Astrocyte (in vitro differentiated cells and primary cell): Measurements from ENCODE around the gene ZNF268. TPM values are rescaled to one million over a fixed set of nuclear protein-coding genes. Genes with fewer than 3 reads are reported as not detected.

Source experiments
- DNase-seq: peaks from one replicate; pipeline ENCODE4 v3.0.0-alpha.2; 2010; ENCODE audit warnings: low read depth
- FAIRE-seq: peaks from 2 replicates; lab custom pipeline; 2011; peaks lifted over from hg19 to GRCh38; lab: Jason Lieb, UNC
- H2AFZ ChIP-seq: 2 replicates; pipeline ENCODE4 v1.6.0; 2012; ENCODE audit warnings: low read depth, low read length, inconsistent platforms
- H3K27ac ChIP-seq: 2 replicates; pipeline ENCODE4 v1.5.1; 2011; ENCODE audit warnings: low read depth, low read length, inconsistent platforms
- H3K27me3 ChIP-seq: 2 replicates; pipeline ENCODE4 v1.6.0; 2011; ENCODE audit warnings: low read length, inconsistent platforms; ENCODE audit not compliant: insufficient read depth
- H3K36me3 ChIP-seq: 2 replicates; pipeline ENCODE4 v1.5.1; 2011; ENCODE audit warnings: low read length, inconsistent platforms; ENCODE audit not compliant: insufficient read depth
- H3K4me1 ChIP-seq: 2 replicates; pipeline ENCODE4 v1.5.1; 2011; ENCODE audit warnings: low read length, inconsistent platforms; ENCODE audit not compliant: insufficient read depth
- H3K4me2 ChIP-seq: 2 replicates; pipeline ENCODE4 v1.6.0; 2012; ENCODE audit warnings: low read length, inconsistent platforms
- H3K4me3 ChIP-seq: 2 replicates; pipeline ENCODE4 v1.5.1; 2011; ENCODE audit warnings: low read depth, mild to moderate bottlenecking, low read length, inconsistent platforms; ENCODE audit not compliant: insufficient read depth
- H3K79me2 ChIP-seq: 2 replicates; pipeline ENCODE4 v1.6.0; 2012; ENCODE audit warnings: mild to moderate bottlenecking, low read length, inconsistent platforms; ENCODE audit not compliant: insufficient read depth
- H3K9ac ChIP-seq: 2 replicates; pipeline ENCODE4 v1.6.0; 2012; ENCODE audit warnings: mild to moderate bottlenecking, low read length, inconsistent platforms
- H3K9me3 ChIP-seq: 2 replicates; pipeline ENCODE4 v1.5.1; 2012; ENCODE audit warnings: low read depth, mild to moderate bottlenecking, low read length, inconsistent platforms; ENCODE audit not compliant: insufficient read depth
- H4K20me1 ChIP-seq: 2 replicates; pipeline ENCODE4 v1.6.0; 2012; ENCODE audit warnings: low read length, inconsistent platforms; ENCODE audit not compliant: insufficient read depth
- H3K27ac Mint-ChIP-seq: one replicate; pipeline ENCODE4 v1.8.0; 2021; ENCODE audit warnings: mild to moderate bottlenecking, mixed read lengths; ENCODE audit not compliant: unreplicated experiment
- H3K27me3 Mint-ChIP-seq: one replicate; pipeline ENCODE4 v1.8.0; 2021; ENCODE audit warnings: low read depth, mixed read lengths; ENCODE audit not compliant: unreplicated experiment
- H3K36me3 Mint-ChIP-seq: one replicate; pipeline ENCODE4 v1.8.0; 2021; ENCODE audit warnings: low read depth, mixed read lengths; ENCODE audit not compliant: unreplicated experiment
- H3K4me1 Mint-ChIP-seq: one replicate; pipeline ENCODE4 v1.8.0; 2021; ENCODE audit warnings: low read depth, mixed read lengths; ENCODE audit not compliant: unreplicated experiment
- H3K4me3 Mint-ChIP-seq: one replicate; pipeline ENCODE4 v1.8.0; 2021; ENCODE audit warnings: mild to moderate bottlenecking, moderate library complexity, mixed read lengths; ENCODE audit not compliant: unreplicated experiment
- H3K9me3 Mint-ChIP-seq: one replicate; pipeline ENCODE4 v1.8.0; 2021; ENCODE audit warnings: mild to moderate bottlenecking, mixed read lengths; ENCODE audit not compliant: unreplicated experiment
- CTCF ChIP-seq: IDR thresholded peaks from 2 replicates; pipeline ENCODE4 v1.5.1; 2011; ENCODE audit warnings: low read depth, mild to moderate bottlenecking, inconsistent platforms, low read length, moderate library complexity; ENCODE audit not compliant: insufficient read depth
- EZH2 ChIP-seq: IDR thresholded peaks from 2 replicates; pipeline ENCODE4 v1.6.1; 2012; ENCODE audit warnings: mild to moderate bottlenecking, low read length, inconsistent platforms; ENCODE audit not compliant: insufficient read depth
- total RNA-seq: library from RNA; stranded (reverse); gene quantifications from 2 replicates; pipeline ENCODE4 v1.2.1, GENCODE V29; 2021

Gene ZNF268
- total RNA-seq, 1 donor from 2014 or later, result 21.0 TPM

- Histone ChIP-seq H3K4me1 (no peaks in the 10 kb centered on the region), H3K9me3 (peaks cover 30% of the 10 kb centered on the region), H3K4me2 (no peak within 1 kb of the TSS), H3K36me3 (no peaks in the 10 kb centered on the region), H3K4me3 (no peak within 1 kb of the TSS), H3K79me2 (no peaks in the 10 kb centered on the region), H3K27ac (no peak within 1 kb of the TSS), H3K9ac (no peak within 1 kb of the TSS), H4K20me1 (no peaks in the 10 kb centered on the region), H3K27me3 (no peaks in the 10 kb centered on the region), H2AFZ (no peak within 1 kb of the TSS)
- H3K4me1 Mint-ChIP-seq, result no peaks in the 10 kb centered on the region
- H3K27ac Mint-ChIP-seq, result no peak within 1 kb of the TSS
- no peak for TF ChIP-seq EZH2
- TF ChIP-seq CTCF, result no peak
- DNase-seq (no peak), FAIRE-seq (no peak)
- no peak within 1 kb of the TSS for H3K4me3 Mint-ChIP-seq
- no peaks in the 10 kb centered on the region for H3K27me3 Mint-ChIP-seq
- no peaks in the 10 kb centered on the region for H3K36me3 Mint-ChIP-seq
- H3K9me3 Mint-ChIP-seq, result peaks cover 40% of the 10 kb centered on the region
Observed at GRCh38 chr12:133235401-133236112, 54.3 kb downstream of the ZNF268 start, which contains the start of gene ANHX. Gene ANHX (minus strand): TSS chr12:133235877. CDS start chr12:133234356, 1,521 bp downstream.

- DNase-seq (no peak), FAIRE-seq (no peak)
- H3K9me3 Mint-ChIP-seq, result peaks cover 35% of the 10 kb centered on the region
- TF ChIP-seq EZH2 (no peak), CTCF (no peak)
- no peak overlapping the region for H3K4me3 ChIP-seq
- H3K27me3 ChIP-seq, result no peaks in the 10 kb centered on the region
- no peaks in the 10 kb centered on the region for H4K20me1 ChIP-seq
- H3K79me2 ChIP-seq, result no peaks in the 10 kb centered on the region
- H3K36me3 ChIP-seq, result no peaks in the 10 kb centered on the region
- no peaks in the 10 kb centered on the region for H3K4me1 Mint-ChIP-seq
- no peak overlapping the region for H2AFZ ChIP-seq
- H3K27ac Mint-ChIP-seq, result no peak overlapping the region
- H3K36me3 Mint-ChIP-seq, result no peaks in the 10 kb centered on the region
- H3K4me2 ChIP-seq, result no peak overlapping the region
- no peak overlapping the region for H3K27ac ChIP-seq
- no peaks in the 10 kb centered on the region for H3K27me3 Mint-ChIP-seq
- H3K9ac ChIP-seq, result no peak overlapping the region
- no peaks in the 10 kb centered on the region for H3K4me1 ChIP-seq
- no peak overlapping the region for H3K4me3 Mint-ChIP-seq
- H3K9me3 ChIP-seq, result peaks cover 30% of the 10 kb centered on the region
Observed at GRCh38 chr12:133236144-133236543, 54.8 kb downstream of the ZNF268 start.

GRCh38 chr12:133236556-133236955 lies 55.3 kb downstream of the ZNF268 start:
- H3K9me3 Mint-ChIP-seq, result peaks cover 35% of the 10 kb centered on the region
- Histone ChIP-seq H3K9me3 (peaks cover 28% of the 10 kb centered on the region), H3K4me3 (no peak overlapping the region), H3K4me2 (no peak overlapping the region), H3K4me1 (no peaks in the 10 kb centered on the region), H3K9ac (no peak overlapping the region), H3K36me3 (no peaks in the 10 kb centered on the region), H4K20me1 (no peaks in the 10 kb centered on the region), H3K27ac (no peak overlapping the region), H3K79me2 (no peaks in the 10 kb centered on the region), H2AFZ (no peak overlapping the region), H3K27me3 (no peaks in the 10 kb centered on the region)
- H3K4me1 Mint-ChIP-seq, result no peaks in the 10 kb centered on the region
- H3K4me3 Mint-ChIP-seq, result no peak overlapping the region
- DNase-seq, result no peak
- H3K27ac Mint-ChIP-seq, result no peak overlapping the region
- no peak for FAIRE-seq
- H3K36me3 Mint-ChIP-seq, result no peaks in the 10 kb centered on the region
- no peaks in the 10 kb centered on the region for H3K27me3 Mint-ChIP-seq
- TF ChIP-seq EZH2, result no peak
- TF ChIP-seq CTCF, result no peak
